NB4 (cell line): Measurements from ENCODE around the gene SPACA4.

Experiments used
- DNase-seq: peaks from one replicate; pipeline ENCODE4 v3.0.0; 2010; ENCODE audit warnings: low read depth
- H3K4me3 ChIP-seq: one replicate; pipeline ENCODE4 v1.5.1; 2011; ENCODE audit warnings: mild to moderate bottlenecking, low read depth, low read length, moderate library complexity
- MAX ChIP-seq: IDR thresholded peaks from 2 replicates; pipeline ENCODE4 v1.6.1; 2011; ENCODE audit warnings: low read depth, low read length
- MYC ChIP-seq: IDR thresholded peaks from 2 replicates; pipeline ENCODE4 v1.6.1; 2011; ENCODE audit warnings: low read depth, low read length
- POLR2A ChIP-seq: IDR thresholded peaks from 2 replicates; pipeline ENCODE4 v1.6.1; 2011; ENCODE audit warnings: mild to moderate bottlenecking; ENCODE audit not compliant: insufficient read length; ENCODE audit errors: extremely low read depth
- TF ChIP-seq, protein P1 (sequence below): IDR thresholded peaks from one replicate; pipeline ENCODE4 v1.5.1; 2012; ENCODE audit warnings: low read depth, low read length

SPACA4 gene

DNA sequence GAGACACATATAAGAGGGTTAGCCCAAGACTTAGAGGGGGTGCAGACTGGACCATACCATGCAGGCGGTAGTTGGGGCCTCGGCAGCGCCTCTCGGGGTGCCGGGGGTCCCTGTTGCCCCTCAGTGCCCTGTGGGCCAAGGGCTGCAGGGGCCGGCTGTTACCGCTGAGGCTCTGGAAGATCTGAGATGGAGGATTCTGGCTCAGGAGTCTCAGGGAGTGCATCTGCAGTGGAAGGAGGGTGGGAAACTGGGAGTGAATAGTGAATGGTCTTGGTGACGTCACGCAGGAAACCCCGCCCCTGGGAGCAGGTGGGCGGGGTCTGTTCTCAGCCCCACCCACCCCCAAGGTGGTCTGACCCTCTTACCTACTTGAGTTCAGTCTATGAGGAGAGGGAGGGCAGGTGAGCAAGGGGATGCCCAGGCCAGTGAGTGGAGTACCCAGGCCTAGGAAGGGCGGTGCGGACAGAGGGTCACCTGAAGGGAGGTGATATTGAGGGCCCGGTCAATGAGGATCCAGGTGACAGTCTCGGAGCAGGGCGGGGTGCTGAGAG is 32.4 kb downstream of the SPACA4 start:
- H3K4me3 ChIP-seq = peak overlapping the region; percentile 71
- peak; percentile 68 for DNase-seq
- TF ChIP-seq, protein P1, sequence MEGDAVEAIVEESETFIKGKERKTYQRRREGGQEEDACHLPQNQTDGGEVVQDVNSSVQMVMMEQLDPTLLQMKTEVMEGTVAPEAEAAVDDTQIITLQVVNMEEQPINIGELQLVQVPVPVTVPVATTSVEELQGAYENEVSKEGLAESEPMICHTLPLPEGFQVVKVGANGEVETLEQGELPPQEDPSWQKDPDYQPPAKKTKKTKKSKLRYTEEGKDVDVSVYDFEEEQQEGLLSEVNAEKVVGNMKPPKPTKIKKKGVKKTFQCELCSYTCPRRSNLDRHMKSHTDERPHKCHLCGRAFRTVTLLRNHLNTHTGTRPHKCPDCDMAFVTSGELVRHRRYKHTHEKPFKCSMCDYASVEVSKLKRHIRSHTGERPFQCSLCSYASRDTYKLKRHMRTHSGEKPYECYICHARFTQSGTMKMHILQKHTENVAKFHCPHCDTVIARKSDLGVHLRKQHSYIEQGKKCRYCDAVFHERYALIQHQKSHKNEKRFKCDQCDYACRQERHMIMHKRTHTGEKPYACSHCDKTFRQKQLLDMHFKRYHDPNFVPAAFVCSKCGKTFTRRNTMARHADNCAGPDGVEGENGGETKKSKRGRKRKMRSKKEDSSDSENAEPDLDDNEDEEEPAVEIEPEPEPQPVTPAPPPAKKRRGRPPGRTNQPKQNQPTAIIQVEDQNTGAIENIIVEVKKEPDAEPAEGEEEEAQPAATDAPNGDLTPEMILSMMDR = no peak
- TF ChIP-seq MAX (no peak), MYC (no peak), POLR2A (no peak)

- DNase-seq = peak; percentile 57
- no peak overlapping the region for H3K4me3 ChIP-seq
- no peak for TF ChIP-seq MAX
- TF ChIP-seq, protein P1 = no peak
- no peak for TF ChIP-seq MYC
- TF ChIP-seq POLR2A = no peak
Observed at GRCh38 chr19:48639483-48640375, 33.2 kb downstream of the SPACA4 start.

DNA sequence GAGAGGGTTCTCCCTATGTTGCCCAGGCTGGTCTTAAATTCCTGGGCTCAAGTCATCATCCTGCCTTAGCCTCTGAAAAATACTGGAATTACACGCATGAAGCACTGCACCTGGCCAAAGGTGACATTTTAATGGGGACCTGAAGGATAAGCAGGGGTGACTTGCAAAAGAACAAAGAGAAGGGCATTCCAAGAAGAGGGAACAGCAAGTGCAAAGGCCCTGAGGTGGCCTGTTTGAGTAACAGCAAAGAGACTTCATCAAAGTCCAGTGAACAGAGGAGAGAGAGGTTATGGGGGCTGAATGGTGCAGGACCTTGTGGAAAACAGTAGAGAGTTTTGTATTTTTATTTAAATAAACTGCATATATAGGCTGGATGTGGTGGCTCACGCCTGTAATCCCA is 35.3 kb downstream of the SPACA4 start:
- peak; percentile 29 for DNase-seq
- TF ChIP-seq POLR2A (no peak), MAX (no peak), MYC (no peak)
- TF ChIP-seq, protein P1 = no peak
- H3K4me3 ChIP-seq = no peak overlapping the region

DNA sequence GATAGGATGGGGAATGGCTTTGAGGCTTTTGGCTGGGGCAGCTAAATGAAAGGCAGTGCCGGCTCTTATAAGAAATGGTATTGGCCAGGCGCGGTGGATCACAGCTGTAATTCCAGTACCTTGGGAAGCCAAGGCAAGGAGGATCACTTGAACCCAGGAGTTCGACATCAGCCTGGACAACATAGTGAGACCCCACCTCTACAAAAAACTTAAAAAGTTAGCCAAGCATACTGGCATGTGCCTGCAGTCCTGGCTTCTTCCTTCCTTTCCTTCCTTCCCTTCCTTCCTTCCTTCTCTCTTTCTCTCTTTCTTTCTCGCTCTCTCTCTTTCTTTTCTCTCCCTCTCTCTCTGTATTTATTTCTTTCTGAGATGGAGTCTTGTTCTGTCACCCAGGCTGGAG is 36.3 kb downstream of the SPACA4 start:
- DNase-seq = peak; percentile 32
- no peak for TF ChIP-seq MYC
- TF ChIP-seq POLR2A = no peak
- no peak for TF ChIP-seq MAX
- TF ChIP-seq, protein P1 = no peak

DNA sequence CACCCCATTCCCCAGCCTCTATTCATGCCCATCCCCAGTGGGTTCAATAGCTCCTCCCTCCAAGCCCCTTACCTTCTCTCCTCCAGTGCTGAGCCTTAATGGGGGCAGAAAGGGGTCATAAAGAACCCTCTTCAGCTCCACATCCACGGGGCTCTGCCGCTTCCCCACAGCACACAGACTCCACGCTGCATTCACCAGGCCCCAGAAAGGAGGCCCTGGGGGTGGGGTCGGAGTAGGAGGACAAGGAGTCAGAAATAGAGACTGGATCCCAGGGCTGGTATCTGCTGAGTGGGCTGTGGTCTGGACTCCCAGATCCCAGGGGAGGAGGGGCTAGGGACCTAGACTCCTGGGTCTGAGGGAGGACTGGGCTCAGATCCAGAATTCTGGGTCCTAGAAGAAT is 37.8 kb downstream of the SPACA4 start:
- no peak for TF ChIP-seq MYC
- no peak for TF ChIP-seq POLR2A
- TF ChIP-seq MAX = no peak
- TF ChIP-seq, protein P1 = no peak
- no peak overlapping the region for H3K4me3 ChIP-seq
- DNase-seq = no peak

More for the DNA sequence above, 36.3 kb downstream of the SPACA4 start:
- H3K4me3 ChIP-seq = no peak overlapping the region
